Activated naive CD4-positive, alpha-beta T cell treated with anti-CD3 and anti-CD28 coated beads, Interleukin-2, amount 50 U/mL, for 72 hours (primary cell): ENCODE measurements around the gene MAP2K7. TPM values are rescaled to one million over a fixed set of nuclear protein-coding genes. Genes with fewer than 3 reads are reported as not detected.
A peak's percentile ranks its signal among the peaks of the same experiment; 100 is the strongest.
"Not testable (repeated sequence)": the region's sequence is repeated elsewhere in the genome, so short reads cannot be mapped to it uniquely, and the experiment has no call there.

Experiments used
- ATAC-seq, 2 donors: fragments of 150-1000 bp; cut with Tn5 transposase; 2 replicates each; pipeline ENCODE4 v1.10.0; 2021; ENCODE audit warnings: mild to moderate bottlenecking in 2 of 2, moderate library complexity in 2 of 2
- DNase-seq, 2 donors: peaks; one replicate each; pipeline ENCODE4 v3.0.0; 2021 to 2022; ENCODE audit warnings: low spot score in 2 of 2
- H3K27ac Mint-ChIP-seq, 2 donors: one replicate each; pipeline ENCODE4 v1.8.0; 2022; ENCODE audit warnings: mild to moderate bottlenecking in 2 of 2, mixed read lengths in 2 of 2
- H3K36me3 Mint-ChIP-seq, 2 donors: one replicate each; pipeline ENCODE4 v1.8.0; 2022; ENCODE audit warnings: mixed read lengths in 2 of 2
- H3K9me3 Mint-ChIP-seq, 2 donors: one replicate each; pipeline ENCODE4 v1.8.0; 2022; ENCODE audit warnings: mixed read lengths in 2 of 2
- total RNA-seq, 2 donors: library from RNA; stranded (reverse); gene quantifications; one replicate each; pipeline ENCODE4 v1.2.3, GENCODE V29; 2022

The MAP2K7 gene
- total RNA-seq, 2 donors from 2014 or later: 38.4 to 55.3 TPM

DNA sequence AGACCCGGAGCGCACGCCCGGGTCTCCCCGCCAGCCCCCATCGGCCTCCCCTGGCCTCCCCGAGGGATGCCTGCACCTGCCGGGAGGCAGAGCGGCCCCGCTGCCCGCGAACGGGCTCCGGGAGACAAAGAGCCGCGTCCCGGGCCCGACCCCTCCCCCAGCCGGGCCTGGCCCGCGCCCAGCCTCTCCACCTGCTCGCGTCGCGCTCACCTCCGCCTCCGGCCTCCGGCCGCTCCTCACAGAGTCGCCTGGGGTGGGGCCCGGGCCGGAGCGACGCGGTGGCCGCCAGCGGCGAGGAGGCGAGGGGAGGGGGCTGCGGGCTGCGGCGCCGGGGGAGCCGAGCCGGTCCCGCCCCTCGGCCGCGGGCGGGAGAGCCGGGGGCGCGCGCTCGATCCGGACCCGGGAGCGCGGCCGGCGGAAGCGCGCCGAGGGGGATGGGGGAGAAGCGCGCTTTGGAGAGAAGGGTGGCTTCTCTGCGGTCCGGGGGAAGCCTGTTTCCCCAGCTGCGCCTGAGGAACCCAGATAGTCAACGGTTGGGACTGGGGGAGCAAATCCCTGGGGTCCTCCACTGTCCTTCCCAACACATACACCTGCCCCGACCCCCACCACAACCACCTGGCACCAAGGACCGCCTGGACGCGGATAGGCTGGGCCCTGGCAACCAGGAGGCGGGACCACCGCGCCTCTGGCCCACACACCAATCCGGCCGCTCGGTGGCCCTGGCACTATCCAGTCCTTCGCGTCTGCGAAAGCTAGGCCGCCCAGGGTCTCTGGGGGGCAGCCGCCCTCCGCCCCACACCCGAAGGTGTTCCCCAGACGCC lies 29.4 kb upstream of the MAP2K7 start, which contains the start of gene PRR36:
TSS of gene PRR36 (minus strand) at position 315 of the 821 bp plus-strand sequence. CDS start 701 bp downstream, outside the sequence.
- ATAC-seq (no peak), DNase-seq (no peak)
- H3K36me3 Mint-ChIP-seq: no peaks in the 10 kb centered on the region
- peak within 1 kb of the TSS in 1 of 2 donors; percentile 36 for H3K27ac Mint-ChIP-seq
- H3K9me3 Mint-ChIP-seq: peaks cover 0 to 4% of the 10 kb centered on the region in 2 donors

- Mint-ChIP-seq H3K36me3 (no peaks in the 10 kb centered on the region), H3K27ac (peak overlapping the region in 1 of 2 donors; percentile 36), H3K9me3 (peaks cover 0 to 4% of the 10 kb centered on the region in 2 donors)
- DNase-seq: no peak
- no peak for ATAC-seq
These were observed 28.8 kb upstream of the MAP2K7 start for GRCh38 chr19:7874897-7875273.

DNA sequence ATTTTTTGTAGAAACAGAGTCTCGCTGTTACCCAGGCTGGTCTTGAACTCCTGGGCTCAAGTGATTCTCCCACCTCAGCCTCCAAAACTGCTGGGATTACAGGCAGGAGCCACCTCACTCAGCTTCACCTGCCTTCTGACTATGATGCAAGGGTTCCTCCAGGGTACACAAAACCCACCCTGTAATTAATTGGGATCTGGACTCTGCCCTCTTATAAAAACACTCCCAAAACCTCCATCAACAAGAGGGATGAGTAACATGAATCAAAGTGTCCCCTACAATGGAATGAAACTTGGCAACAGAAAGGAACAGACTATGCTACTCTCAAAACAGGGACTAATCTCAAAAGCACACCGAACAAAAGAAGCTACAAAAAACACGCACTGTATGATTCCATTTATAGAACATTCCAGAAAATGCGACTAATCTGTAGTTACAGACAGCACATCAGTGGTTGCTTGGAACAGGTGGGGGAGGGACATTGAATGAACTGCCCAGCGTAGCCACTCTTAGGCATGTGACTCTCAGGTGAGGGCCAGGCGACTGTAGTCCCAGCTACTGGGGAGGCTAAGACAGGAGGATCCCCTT lies 26.3 kb upstream of the MAP2K7 start:
- H3K36me3 Mint-ChIP-seq: no peaks in the 10 kb centered on the region
- DNase-seq (no peak), ATAC-seq (no peak)
- H3K27ac Mint-ChIP-seq: no peak overlapping the region
- H3K9me3 Mint-ChIP-seq: no peaks in the 10 kb centered on the region

- H3K9me3 Mint-ChIP-seq: no peaks in the 10 kb centered on the region
- ATAC-seq: peak; percentile 14 to 51
- DNase-seq: no peak
- H3K27ac Mint-ChIP-seq: no peak overlapping the region
- H3K36me3 Mint-ChIP-seq: no peaks in the 10 kb centered on the region
These were observed 24.4 kb upstream of the MAP2K7 start for GRCh38 chr19:7879111-7879807.

GRCh38 chr19:7879836-7880235 lies 23.8 kb upstream of the MAP2K7 start:
- Mint-ChIP-seq H3K36me3 (no peaks in the 10 kb centered on the region), H3K9me3 (no peaks in the 10 kb centered on the region), H3K27ac (no peak overlapping the region)
- no peak for DNase-seq
- ATAC-seq: peak; percentile 24 to 58

GRCh38 chr19:7881910-7882309 lies 21.8 kb upstream of the MAP2K7 start:
- H3K9me3 Mint-ChIP-seq: no peaks in the 10 kb centered on the region
- DNase-seq (no peak), ATAC-seq (no peak)
- no peak overlapping the region for H3K27ac Mint-ChIP-seq
- H3K36me3 Mint-ChIP-seq: no peaks in the 10 kb centered on the region

DNA sequence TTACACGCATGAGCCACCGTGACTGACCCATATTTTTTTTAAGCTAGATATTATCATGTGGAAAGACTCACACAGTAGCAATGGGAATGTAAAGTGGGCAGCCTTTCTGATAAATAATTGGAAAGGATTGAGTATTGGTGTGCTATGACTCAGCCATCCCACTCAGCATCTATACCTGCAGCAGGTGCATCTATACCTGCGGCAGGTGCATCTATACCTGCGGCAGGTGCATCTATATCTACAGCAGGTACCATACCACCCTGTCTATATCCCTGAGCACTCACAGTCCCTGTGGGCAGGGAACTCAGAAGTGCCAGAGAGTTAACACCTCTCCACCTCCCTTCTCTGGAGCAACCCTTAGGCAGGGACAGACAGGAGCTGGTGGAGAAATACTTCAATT lies 20.6 kb upstream of the MAP2K7 start:
- Mint-ChIP-seq H3K27ac (no peak overlapping the region), H3K36me3 (no peaks in the 10 kb centered on the region), H3K9me3 (no peaks in the 10 kb centered on the region)
- DNase-seq (no peak), ATAC-seq (no peak)

GRCh38 chr19:7883796-7884570 lies 19.7 kb upstream of the MAP2K7 start:
- Mint-ChIP-seq H3K27ac (no peak overlapping the region), H3K9me3 (no peaks in the 10 kb centered on the region), H3K36me3 (no peaks in the 10 kb centered on the region)
- DNase-seq: no peak
- ATAC-seq: no peak

DNA sequence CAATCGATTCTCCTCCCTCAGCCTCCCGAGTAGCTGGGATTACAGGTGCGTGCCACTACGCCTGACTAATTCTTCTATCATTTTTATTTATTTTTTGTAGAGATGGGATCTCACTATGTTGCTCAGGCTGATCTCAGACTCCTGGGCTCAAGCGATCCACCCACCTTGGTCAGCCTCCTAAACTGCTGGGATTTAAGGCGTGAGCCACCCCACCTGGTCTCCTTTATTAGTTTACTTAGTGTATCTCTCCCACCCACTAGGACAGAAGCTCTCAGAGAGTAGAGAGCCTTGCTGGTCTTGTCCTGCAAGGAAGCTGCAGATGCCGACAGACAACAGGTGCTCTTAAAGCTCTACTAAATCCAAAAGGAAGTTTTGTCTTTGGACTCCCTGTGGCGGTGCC lies 17.9 kb upstream of the MAP2K7 start:
- no peak overlapping the region for H3K27ac Mint-ChIP-seq
- no peaks in the 10 kb centered on the region for H3K9me3 Mint-ChIP-seq
- H3K36me3 Mint-ChIP-seq: no peaks in the 10 kb centered on the region
- ATAC-seq (no peak), DNase-seq (no peak)

- H3K9me3 Mint-ChIP-seq: no peaks in the 10 kb centered on the region
- no peaks in the 10 kb centered on the region for H3K36me3 Mint-ChIP-seq
- no peak overlapping the region for H3K27ac Mint-ChIP-seq
- ATAC-seq (no peak), DNase-seq (no peak)
These were observed 16.1 kb upstream of the MAP2K7 start for GRCh38 chr19:7887408-7888144.

DNA sequence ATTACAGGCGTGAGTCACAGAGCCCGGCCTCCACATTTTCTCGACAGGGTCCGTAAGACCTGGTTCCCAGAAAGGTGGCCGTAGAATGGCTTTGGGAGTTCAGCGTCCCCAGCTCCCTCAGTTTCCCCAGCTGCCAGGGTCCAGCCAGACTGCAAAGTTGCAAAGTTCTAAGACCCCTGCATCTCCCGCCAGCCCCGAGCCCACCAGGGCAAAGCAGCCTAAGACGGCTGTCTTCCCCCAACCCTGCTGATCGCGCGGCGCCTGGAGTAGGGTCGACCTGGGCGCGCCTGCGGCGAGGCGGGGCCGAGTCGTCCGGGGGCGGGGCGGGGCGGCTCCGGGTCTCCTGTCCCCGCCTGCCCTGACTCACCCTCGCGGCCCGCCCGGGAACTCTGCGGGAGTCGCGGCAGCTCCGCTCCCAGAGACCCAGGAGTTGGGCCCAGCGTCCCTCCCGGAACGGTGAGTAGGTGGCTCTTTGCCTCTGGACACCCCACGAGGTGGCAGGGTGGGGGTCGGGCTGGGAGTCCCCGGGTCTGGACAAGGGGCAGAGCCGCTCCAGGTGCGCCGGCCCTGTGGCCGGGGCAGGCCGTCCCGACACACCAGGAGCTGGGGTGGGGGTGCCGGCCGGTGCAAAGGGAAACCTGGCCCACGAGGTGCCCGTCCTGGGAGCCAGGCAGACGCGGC lies 15.4 kb upstream of the MAP2K7 start, which contains the start of gene LRRC8E:
TSS of gene LRRC8E (plus strand) at position 366 of the 681 bp plus-strand sequence. CDS start 7,094 bp downstream, outside the sequence.
- no peaks in the 10 kb centered on the region for H3K36me3 Mint-ChIP-seq
- DNase-seq (peak in 1 of 2 donors; percentile 62), ATAC-seq (peak; percentile 59 to 98)
- H3K9me3 Mint-ChIP-seq: no peaks in the 10 kb centered on the region
- H3K27ac Mint-ChIP-seq: no peak within 1 kb of the TSS

- no peak overlapping the region for H3K27ac Mint-ChIP-seq
- no peaks in the 10 kb centered on the region for H3K9me3 Mint-ChIP-seq
- DNase-seq: no peak
- no peak for ATAC-seq
- H3K36me3 Mint-ChIP-seq: no peaks in the 10 kb centered on the region
These were observed 14.9 kb upstream of the MAP2K7 start for GRCh38 chr19:7888826-7889217.

- not testable (repeated sequence) for ATAC-seq, H3K27ac Mint-ChIP-seq, H3K9me3 Mint-ChIP-seq, DNase-seq, H3K36me3 Mint-ChIP-seq
These were observed 10.1 kb upstream of the MAP2K7 start for GRCh38 chr19:7893362-7894101.

DNA sequence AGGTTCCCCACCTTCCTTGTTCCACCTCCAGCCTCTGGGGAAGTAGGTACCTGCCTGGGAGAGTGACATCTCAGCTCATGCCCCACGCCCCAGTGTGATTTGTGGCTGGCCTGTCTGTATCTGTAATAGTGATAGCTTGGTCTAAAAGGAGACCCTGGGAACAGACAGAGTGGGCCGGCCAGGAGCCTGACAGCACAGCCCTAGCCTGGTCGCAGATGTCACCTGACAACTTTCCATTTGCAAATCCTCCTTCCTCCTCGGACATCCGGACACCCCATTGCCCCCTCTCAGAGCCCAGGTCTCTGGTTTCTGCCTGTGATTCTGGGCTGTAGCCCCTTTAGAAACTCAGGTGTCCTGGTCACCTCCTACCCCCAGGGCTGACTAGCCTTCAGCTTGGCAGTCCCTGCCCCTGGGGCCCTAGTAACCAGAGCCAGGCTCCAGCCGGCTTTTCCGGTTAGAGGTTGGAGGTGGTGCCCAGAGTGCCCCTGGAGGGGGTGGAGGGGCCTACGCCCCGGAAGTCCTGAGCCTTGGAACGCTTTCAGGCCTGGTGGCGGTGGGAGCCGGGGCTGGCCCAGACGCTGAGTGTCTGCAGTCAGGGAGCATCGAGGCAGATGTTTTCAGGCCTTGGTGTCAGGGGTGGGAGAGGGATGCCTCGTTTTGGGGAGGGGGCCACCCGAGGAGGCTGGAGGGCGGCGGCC lies 8.9 kb upstream of the MAP2K7 start:
- no peaks in the 10 kb centered on the region for H3K9me3 Mint-ChIP-seq
- H3K27ac Mint-ChIP-seq: no peak overlapping the region
- no peaks in the 10 kb centered on the region for H3K36me3 Mint-ChIP-seq
- DNase-seq: no peak
- ATAC-seq: no peak
